ENCODE measurements around the gene KRT71. TPM values are rescaled to one million over a fixed set of nuclear protein-coding genes. Genes with fewer than 3 reads are reported as not detected.

The KRT71 gene
- total and polyA plus RNA-seq, 5 donors from 2014 or later = not detected

GRCh38 chr12:52542785-52543318 is 10.1 kb downstream of the KRT71 start:
- H3K27me3 ChIP-seq (ENCODE audit: control insufficient read depth, insufficient read depth, low read length) = no peaks in the 10 kb centered on the region
- H3K27ac ChIP-seq (ENCODE audit: insufficient read depth, low read length, poor library complexity, severe bottlenecking) = no peak overlapping the region
- peaks cover 8% of the 10 kb centered on the region for H3K27me3 Mint-ChIP-seq
- H3K4me1 Mint-ChIP-seq = no peaks in the 10 kb centered on the region
- no peaks in the 10 kb centered on the region for H3K9me3 ChIP-seq (ENCODE audit: control insufficient read depth in 2 of 2, low read length in 2 of 2)
- no peaks in the 10 kb centered on the region for H3K36me3 ChIP-seq (ENCODE audit: control insufficient read depth, insufficient read depth, low read length)
- no peak for DNase-seq
- no peak for ATAC-seq (ENCODE audit: low read depth in 2 of 2)
- no peak overlapping the region for H3K27ac Mint-ChIP-seq
- H3K36me3 Mint-ChIP-seq = no peaks in the 10 kb centered on the region
- H3K4me3 ChIP-seq (ENCODE audit: low read depth, low read length) = no peak overlapping the region
- no peaks in the 10 kb centered on the region for H3K4me1 ChIP-seq (ENCODE audit: control insufficient read depth, insufficient read depth, low read length, poor library complexity, severe bottlenecking)
- H3K9me3 Mint-ChIP-seq = peaks cover 0 to 1% (median 0%) of the 10 kb centered on the region in 7 donors
- H3K4me3 Mint-ChIP-seq = no peak overlapping the region

- no peak overlapping the region for H3K27ac Mint-ChIP-seq
- Histone ChIP-seq H3K27ac (ENCODE audit: insufficient read depth, low read length, poor library complexity, severe bottlenecking) (no peak overlapping the region), H3K9me3 (ENCODE audit: control insufficient read depth in 2 of 2, low read length in 2 of 2) (no peaks in the 10 kb centered on the region), H3K4me1 (ENCODE audit: control insufficient read depth, insufficient read depth, low read length, poor library complexity, severe bottlenecking) (no peaks in the 10 kb centered on the region), H3K36me3 (ENCODE audit: control insufficient read depth, insufficient read depth, low read length) (no peaks in the 10 kb centered on the region), H3K27me3 (ENCODE audit: control insufficient read depth, insufficient read depth, low read length) (no peaks in the 10 kb centered on the region), H3K4me3 (ENCODE audit: low read depth, low read length) (no peak overlapping the region)
- H3K36me3 Mint-ChIP-seq = no peaks in the 10 kb centered on the region
- H3K4me3 Mint-ChIP-seq = no peak overlapping the region
- no peaks in the 10 kb centered on the region for H3K4me1 Mint-ChIP-seq
- ATAC-seq (ENCODE audit: low read depth in 2 of 2) (no peak), DNase-seq (no peak)
- H3K27me3 Mint-ChIP-seq = peaks cover 8% of the 10 kb centered on the region
- H3K9me3 Mint-ChIP-seq = no peaks in the 10 kb centered on the region
Measured at GRCh38 chr12:52542157-52542556, 10.8 kb downstream of the KRT71 start.

- no peaks in the 10 kb centered on the region for H3K4me1 Mint-ChIP-seq
- Histone ChIP-seq H3K27ac (ENCODE audit: insufficient read depth, low read length, poor library complexity, severe bottlenecking) (no peak overlapping the region), H3K36me3 (ENCODE audit: control insufficient read depth, insufficient read depth, low read length) (no peaks in the 10 kb centered on the region), H3K9me3 (ENCODE audit: control insufficient read depth in 2 of 2, low read length in 2 of 2) (no peaks in the 10 kb centered on the region), H3K27me3 (ENCODE audit: control insufficient read depth, insufficient read depth, low read length) (no peaks in the 10 kb centered on the region), H3K4me3 (ENCODE audit: low read depth, low read length) (no peak overlapping the region), H3K4me1 (ENCODE audit: control insufficient read depth, insufficient read depth, low read length, poor library complexity, severe bottlenecking) (no peaks in the 10 kb centered on the region)
- H3K4me3 Mint-ChIP-seq = no peak overlapping the region
- no peaks in the 10 kb centered on the region for H3K36me3 Mint-ChIP-seq
- no peaks in the 10 kb centered on the region for H3K9me3 Mint-ChIP-seq
- ATAC-seq (ENCODE audit: low read depth in 2 of 2) = no peak
- H3K27me3 Mint-ChIP-seq = peaks cover 8% of the 10 kb centered on the region
- H3K27ac Mint-ChIP-seq = no peak overlapping the region
- no peak for DNase-seq
Measured at GRCh38 chr12:52541709-52542108, 11.2 kb downstream of the KRT71 start.

DNA sequence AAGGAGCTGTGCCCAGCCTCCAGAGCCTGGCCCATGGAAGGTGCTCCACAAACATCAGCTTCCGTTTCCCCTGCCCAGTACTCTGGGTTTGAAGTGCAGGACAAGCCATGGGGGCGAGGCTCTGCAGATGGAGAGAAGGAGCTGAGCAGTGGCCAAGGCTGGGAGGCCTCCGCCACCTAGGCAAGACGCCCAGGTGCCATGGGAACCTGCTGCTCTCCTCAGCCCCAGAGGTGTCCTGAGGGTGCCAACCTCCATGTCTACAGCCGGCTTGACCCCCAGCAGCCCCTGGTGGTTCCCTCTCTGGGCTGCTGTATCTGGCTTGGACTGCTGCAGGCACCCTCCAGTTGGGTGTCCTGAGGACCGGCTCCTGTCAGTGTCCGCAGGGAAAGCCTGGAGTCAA is 12.4 kb downstream of the KRT71 start:
- ATAC-seq (ENCODE audit: low read depth in 2 of 2) (no peak), DNase-seq (no peak)
- no peak overlapping the region for H3K27ac ChIP-seq (ENCODE audit: insufficient read depth, low read length, poor library complexity, severe bottlenecking)
- no peaks in the 10 kb centered on the region for H3K36me3 ChIP-seq (ENCODE audit: control insufficient read depth, insufficient read depth, low read length)
- H3K27me3 ChIP-seq (ENCODE audit: control insufficient read depth, insufficient read depth, low read length) = no peaks in the 10 kb centered on the region
- Mint-ChIP-seq H3K36me3 (no peaks in the 10 kb centered on the region), H3K9me3 (no peaks in the 10 kb centered on the region), H3K4me3 (no peak overlapping the region), H3K27ac (no peak overlapping the region), H3K27me3 (peaks cover 8% of the 10 kb centered on the region), H3K4me1 (no peaks in the 10 kb centered on the region)
- H3K4me3 ChIP-seq (ENCODE audit: low read depth, low read length) = no peak overlapping the region
- no peaks in the 10 kb centered on the region for H3K4me1 ChIP-seq (ENCODE audit: control insufficient read depth, insufficient read depth, low read length, poor library complexity, severe bottlenecking)
- H3K9me3 ChIP-seq (ENCODE audit: control insufficient read depth in 2 of 2, low read length in 2 of 2) = no peaks in the 10 kb centered on the region

DNA sequence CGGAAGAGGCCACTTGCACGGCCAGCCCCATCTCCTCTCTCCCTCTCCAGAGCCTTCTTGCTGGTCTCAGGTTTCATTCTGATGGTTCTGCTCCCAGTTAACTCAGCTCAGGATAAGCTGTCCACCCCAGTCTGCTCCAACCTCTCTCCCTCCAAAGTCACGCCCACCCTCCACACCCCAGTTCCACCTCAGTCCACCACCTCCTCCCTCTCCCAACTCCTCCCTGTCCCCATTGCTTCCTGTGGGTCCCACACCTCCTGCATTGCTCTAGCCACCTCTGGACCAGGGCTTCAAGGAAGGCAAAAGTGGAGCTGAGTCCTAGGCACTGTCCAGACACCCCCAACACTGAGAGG is 13.1 kb downstream of the KRT71 start:
- H3K4me1 ChIP-seq (ENCODE audit: control insufficient read depth, insufficient read depth, low read length, poor library complexity, severe bottlenecking) = no peaks in the 10 kb centered on the region
- no peak for ATAC-seq (ENCODE audit: low read depth in 2 of 2)
- H3K27ac ChIP-seq (ENCODE audit: insufficient read depth, low read length, poor library complexity, severe bottlenecking) = no peak overlapping the region
- H3K4me1 Mint-ChIP-seq = no peaks in the 10 kb centered on the region
- no peak overlapping the region for H3K4me3 ChIP-seq (ENCODE audit: low read depth, low read length)
- H3K9me3 Mint-ChIP-seq = no peaks in the 10 kb centered on the region
- H3K36me3 Mint-ChIP-seq = no peaks in the 10 kb centered on the region
- no peaks in the 10 kb centered on the region for H3K27me3 ChIP-seq (ENCODE audit: control insufficient read depth, insufficient read depth, low read length)
- H3K36me3 ChIP-seq (ENCODE audit: control insufficient read depth, insufficient read depth, low read length) = no peaks in the 10 kb centered on the region
- DNase-seq = no peak
- H3K27me3 Mint-ChIP-seq = peaks cover 8% of the 10 kb centered on the region
- no peak overlapping the region for H3K4me3 Mint-ChIP-seq
- no peaks in the 10 kb centered on the region for H3K9me3 ChIP-seq (ENCODE audit: control insufficient read depth in 2 of 2, low read length in 2 of 2)
- no peak overlapping the region for H3K27ac Mint-ChIP-seq

GRCh38 chr12:52539083-52539820 is 13.7 kb downstream of the KRT71 start:
- Mint-ChIP-seq H3K4me3 (no peak overlapping the region), H3K36me3 (no peaks in the 10 kb centered on the region), H3K4me1 (peaks cover 0 to 3% (median 0%) of the 10 kb centered on the region in 4 donors), H3K9me3 (no peaks in the 10 kb centered on the region), H3K27ac (no peak overlapping the region), H3K27me3 (peaks cover 8% of the 10 kb centered on the region)
- H3K27me3 ChIP-seq (ENCODE audit: control insufficient read depth, insufficient read depth, low read length) = no peaks in the 10 kb centered on the region
- no peak overlapping the region for H3K27ac ChIP-seq (ENCODE audit: insufficient read depth, low read length, poor library complexity, severe bottlenecking)
- no peak overlapping the region for H3K4me3 ChIP-seq (ENCODE audit: low read depth, low read length)
- ATAC-seq (ENCODE audit: low read depth in 2 of 2) = no peak
- no peaks in the 10 kb centered on the region for H3K4me1 ChIP-seq (ENCODE audit: control insufficient read depth, insufficient read depth, low read length, poor library complexity, severe bottlenecking)
- H3K36me3 ChIP-seq (ENCODE audit: control insufficient read depth, insufficient read depth, low read length) = no peaks in the 10 kb centered on the region
- no peaks in the 10 kb centered on the region for H3K9me3 ChIP-seq (ENCODE audit: control insufficient read depth in 2 of 2, low read length in 2 of 2)
- DNase-seq = no peak

DNA sequence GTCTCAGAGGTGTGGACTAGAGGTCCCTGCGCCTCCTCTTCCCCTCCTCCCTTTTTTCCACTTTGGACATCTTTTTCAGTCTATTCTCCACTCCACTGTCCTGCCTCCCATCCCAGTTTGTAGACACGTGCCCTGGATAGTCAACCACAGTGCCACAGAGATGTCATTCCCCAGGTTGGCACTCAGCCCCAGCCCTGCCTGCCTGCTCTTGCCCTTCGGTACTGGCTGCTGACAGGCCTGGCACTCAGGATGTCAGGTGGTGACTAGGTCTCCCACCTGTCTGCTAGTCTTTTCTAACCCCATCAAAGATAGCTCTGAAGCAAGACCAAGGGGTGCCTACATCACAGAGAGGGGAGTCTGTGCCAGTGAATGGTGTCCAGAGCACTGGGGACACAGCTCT is 15.8 kb downstream of the KRT71 start:
- Mint-ChIP-seq H3K4me1 (peaks cover 0 to 3% (median 0%) of the 10 kb centered on the region in 4 donors), H3K36me3 (no peaks in the 10 kb centered on the region), H3K4me3 (no peak overlapping the region), H3K27me3 (peaks cover 8% of the 10 kb centered on the region), H3K27ac (no peak overlapping the region), H3K9me3 (no peaks in the 10 kb centered on the region)
- Histone ChIP-seq H3K27me3 (ENCODE audit: control insufficient read depth, insufficient read depth, low read length) (no peaks in the 10 kb centered on the region), H3K27ac (ENCODE audit: insufficient read depth, low read length, poor library complexity, severe bottlenecking) (no peak overlapping the region), H3K4me3 (ENCODE audit: low read depth, low read length) (no peak overlapping the region), H3K4me1 (ENCODE audit: control insufficient read depth, insufficient read depth, low read length, poor library complexity, severe bottlenecking) (no peaks in the 10 kb centered on the region), H3K9me3 (ENCODE audit: control insufficient read depth in 2 of 2, low read length in 2 of 2) (no peaks in the 10 kb centered on the region), H3K36me3 (ENCODE audit: control insufficient read depth, insufficient read depth, low read length) (no peaks in the 10 kb centered on the region)
- ATAC-seq (ENCODE audit: low read depth in 2 of 2) (no peak), DNase-seq (no peak)

DNA sequence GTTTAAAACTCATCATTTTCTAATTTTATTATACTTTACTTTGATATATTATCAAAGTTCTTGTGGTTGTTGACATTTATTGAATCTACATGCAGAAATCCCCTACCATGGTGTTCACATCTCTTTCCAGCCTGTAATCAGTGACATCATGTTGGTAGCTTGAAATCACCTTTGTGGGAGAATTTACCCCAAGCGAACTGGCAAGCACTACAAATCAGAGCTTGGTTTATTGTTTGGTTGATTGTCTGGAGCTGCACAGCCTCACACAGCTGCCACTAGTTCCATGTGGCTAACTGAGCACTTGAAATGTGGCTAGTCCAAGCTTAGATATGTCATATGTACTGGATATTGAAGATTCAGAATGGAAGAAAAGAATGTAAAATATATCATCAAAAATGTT is 17.4 kb downstream of the KRT71 start:
- H3K4me1 Mint-ChIP-seq = peaks cover 0 to 3% (median 0%) of the 10 kb centered on the region in 4 donors
- H3K27me3 Mint-ChIP-seq = peaks cover 8% of the 10 kb centered on the region
- Histone ChIP-seq H3K4me3 (ENCODE audit: low read depth, low read length) (no peak overlapping the region), H3K27ac (ENCODE audit: insufficient read depth, low read length, poor library complexity, severe bottlenecking) (no peak overlapping the region), H3K36me3 (ENCODE audit: control insufficient read depth, insufficient read depth, low read length) (no peaks in the 10 kb centered on the region), H3K9me3 (ENCODE audit: control insufficient read depth in 2 of 2, low read length in 2 of 2) (no peaks in the 10 kb centered on the region), H3K27me3 (ENCODE audit: control insufficient read depth, insufficient read depth, low read length) (no peaks in the 10 kb centered on the region), H3K4me1 (ENCODE audit: control insufficient read depth, insufficient read depth, low read length, poor library complexity, severe bottlenecking) (no peaks in the 10 kb centered on the region)
- no peaks in the 10 kb centered on the region for H3K9me3 Mint-ChIP-seq
- DNase-seq = no peak
- H3K36me3 Mint-ChIP-seq = no peaks in the 10 kb centered on the region
- no peak for ATAC-seq (ENCODE audit: low read depth in 2 of 2)
- no peak overlapping the region for H3K27ac Mint-ChIP-seq
- H3K4me3 Mint-ChIP-seq = no peak overlapping the region

All from CD4-positive, CD25-positive, alpha-beta regulatory T cell (primary cell).